Measurements from ENCODE around the gene DKC1. TPM values are rescaled to one million over a fixed set of nuclear protein-coding genes. Genes with fewer than 3 reads are reported as not detected.
A peak's percentile ranks its signal among the peaks of the same experiment; 100 is the strongest.

DKC1 gene
- total RNA-seq, 1 experiment from 2014 or later: 160 TPM

DNA sequence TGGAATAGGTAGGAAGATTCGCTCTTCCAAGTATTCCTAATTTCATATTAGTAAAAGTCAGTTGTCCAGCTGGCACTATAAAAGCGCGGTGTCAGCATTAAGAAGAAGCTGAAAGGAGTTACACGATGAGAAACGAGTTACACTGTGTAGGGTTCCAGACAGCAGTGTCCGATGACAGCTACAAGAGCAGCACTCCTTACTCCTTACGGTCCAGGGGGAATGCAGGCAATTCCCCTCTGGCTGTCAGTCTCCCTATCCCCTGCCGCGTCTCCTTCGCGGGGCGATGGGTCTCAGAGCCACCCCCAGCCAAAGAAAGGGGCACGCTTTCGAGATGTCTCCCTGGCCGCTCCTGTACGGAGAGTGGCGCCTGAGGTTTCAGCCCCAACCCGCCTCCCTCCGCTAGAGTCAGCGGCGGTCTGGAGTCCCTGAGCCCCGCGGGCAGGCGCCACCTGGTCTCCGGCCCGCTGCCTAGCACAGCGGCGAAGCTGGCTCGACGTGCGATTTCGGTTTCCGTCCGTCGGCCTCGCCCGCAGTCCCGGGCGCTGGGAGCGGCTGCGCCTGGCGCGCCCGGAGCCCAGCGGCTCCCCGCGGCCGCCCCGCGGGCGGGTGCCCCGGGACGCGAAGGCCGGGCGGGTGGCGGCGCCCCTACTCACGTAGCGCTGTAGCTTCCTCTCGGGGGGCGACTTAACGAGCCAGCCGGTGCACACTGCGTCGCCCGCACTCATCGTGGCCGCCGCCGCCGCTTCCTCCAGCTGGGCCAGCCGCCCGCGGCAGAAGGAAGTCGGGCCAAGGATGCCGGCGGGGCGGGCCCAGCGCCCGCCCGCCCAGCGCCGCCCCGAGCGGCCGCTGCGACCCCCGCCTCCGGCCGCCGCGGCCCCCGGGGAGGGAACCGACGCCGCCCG lies 12.1 kb upstream of the DKC1 start, which contains the start of gene GAB3:
Gene GAB3, minus strand, starts transcription at position 777 of the 902 bp plus-strand sequence. Its CDS starts 52 bp downstream, at position 725.
- H4K20me1 ChIP-seq (ENCODE audit: control insufficient read depth, insufficient read depth, insufficient read length): no peaks in the 10 kb centered on the region
- H2AK5ac ChIP-seq (ENCODE audit: insufficient read length, low read length): no peak within 1 kb of the TSS
- no peak within 1 kb of the TSS for H2BK12ac ChIP-seq (ENCODE audit: insufficient read length, low read depth, low read length)
- no peak within 1 kb of the TSS for H4K5ac ChIP-seq (ENCODE audit: insufficient read length, low read depth, low read length)
- Mint-ChIP-seq H3K9me3 (peaks cover 61% of the 10 kb centered on the region in 2 experiments), H3K4me1 (peaks cover 6 to 9% of the 10 kb centered on the region in 2 experiments; a peak in 3 of 4 replicates), H3K4me3 (peak within 1 kb of the TSS; percentile 43 to 72), H3K27me3 (ENCODE audit: low read depth) (peaks cover 50% of the 10 kb centered on the region), H3K27ac (no peak within 1 kb of the TSS), H3K36me3 (ENCODE audit: insufficient read depth in 1 of 3, low read depth in 3 of 3) (peaks cover 0 to 8% (median 5%) of the 10 kb centered on the region in 3 experiments; a peak in 5 of 7 replicates)
- H3K4me2 ChIP-seq (ENCODE audit: insufficient read depth, insufficient read length, low read length): peak within 1 kb of the TSS; percentile 55
- no peak within 1 kb of the TSS for H2BK15ac ChIP-seq (ENCODE audit: low read depth, low read length)
- H3K23me2 ChIP-seq (ENCODE audit: insufficient read length, low read depth, low read length, poor library complexity, severe bottlenecking): no peaks in the 10 kb centered on the region
- no peak within 1 kb of the TSS for H3T11ph ChIP-seq (ENCODE audit: low read length)
- no peak within 1 kb of the TSS for H4K91ac ChIP-seq (ENCODE audit: insufficient read length, low read depth, low read length)
- TF ChIP-seq CTCF (conservative IDR thresholded peaks at IDR 0.05): no peak
- H3K27me3 ChIP-seq (ENCODE audit: insufficient read depth, low read length): peaks cover 20% of the 10 kb centered on the region; the same call in 1 of the 2 replicates
- no peak within 1 kb of the TSS for H2AFZ ChIP-seq (ENCODE audit: low read length)
- peaks cover 12% of the 10 kb centered on the region for H3K9me3 ChIP-seq (ENCODE audit: control insufficient read depth, low read depth, low read length)
- H4K8ac ChIP-seq (replicated peaks; ENCODE audit: insufficient read length, low read depth, low read length): no peak within 1 kb of the TSS
- no peak within 1 kb of the TSS for H3K4ac ChIP-seq (ENCODE audit: low read depth, low read length)
- no CpG with 5 or more reads among the region's 98 CpGs for WGBS (ENCODE audit: extremely low coverage, insufficient read length, low lambda C conversion rate)
- H3K79me1 ChIP-seq (ENCODE audit: insufficient read depth, low read depth, low read length, poor library complexity, severe bottlenecking): no peaks in the 10 kb centered on the region
- H3K9ac ChIP-seq (ENCODE audit: extremely low read depth, insufficient read length, low read length): no peak within 1 kb of the TSS
- no peak within 1 kb of the TSS for H2BK5ac ChIP-seq (ENCODE audit: insufficient read length, low read length)
- H3K4me1 ChIP-seq (ENCODE audit: insufficient read depth, low read length): no peaks in the 10 kb centered on the region; the same call in 1 of the 2 replicates
- DNase-seq: no peak
- no peak within 1 kb of the TSS for H3K56ac ChIP-seq (ENCODE audit: insufficient read length, low read depth, low read length)
- H3K79me2 ChIP-seq (ENCODE audit: insufficient read depth, low read length): no peaks in the 10 kb centered on the region
- H3K23ac ChIP-seq (ENCODE audit: insufficient read length, low read depth, low read length): no peak within 1 kb of the TSS
- H3K14ac ChIP-seq (ENCODE audit: insufficient read depth, low read length): no peak within 1 kb of the TSS; the same call in 1 of the 2 replicates
- H2BK20ac ChIP-seq (ENCODE audit: low read depth, low read length, poor library complexity, severe bottlenecking): no peak within 1 kb of the TSS
- H3K27ac ChIP-seq (ENCODE audit: insufficient read length, low read depth, low read length): no peak within 1 kb of the TSS
- no peak within 1 kb of the TSS for H2BK120ac ChIP-seq (ENCODE audit: low read depth, low read length, poor library complexity, severe bottlenecking)
- no peak within 1 kb of the TSS for H3K18ac ChIP-seq (ENCODE audit: insufficient read length, low read depth, low read length)

Data from H9 (cell line).